SK-N-SH (cell line): ENCODE measurements around the gene ABCB9. TPM values are rescaled to one million over a fixed set of nuclear protein-coding genes. Genes with fewer than 3 reads are reported as not detected.
A peak's percentile ranks its signal among the peaks of the same experiment; 100 is the strongest.

Source experiments
- CTCF ChIA-PET: fragments of 300-600, 350-600 bp; formaldehyde crosslinking; extraction: SDS; loops from one replicate; lab custom pipeline; 2021; lab: Yijun Ruan, JAX
- POLR2A ChIA-PET: fragments of 350-600 bp; sonication (Branson Sonifier 250); formaldehyde crosslinking; extraction: SDS; loops from one replicate; lab custom pipeline; 2020; ENCODE audit warnings: antibody characterized with exemption, inconsistent platforms; lab: Yijun Ruan, JAX
- DNase-seq: peaks from one replicate; pipeline ENCODE4 v3.0.0; 2012
- H2AFZ ChIP-seq: fragments of 200-600 bp; sonication (generic); 2 replicates; pipeline ENCODE4 v1.8.1; 2016; ENCODE audit warnings: antibody characterized with exemption, mild to moderate bottlenecking, low read depth
- H3F3A ChIP-seq: fragments of 200-600 bp; sonication (generic); replicated peaks from 2 replicates; pipeline ENCODE3; 2016; ENCODE audit warnings: antibody characterized with exemption, mild to moderate bottlenecking; ENCODE audit not compliant: insufficient read depth
- H3K27ac ChIP-seq, 2 experiments: fragments of 200-500 bp in 1 of 2; fragments of 200-600 bp in 1 of 2; sonication (Bioruptor generic) in 1 of 2; sonication (generic), shearing (Covaris generic) in 1 of 2; 2 replicates each; pipeline versions ENCODE4 v1.5.1 to v1.6.1; 2014 to 2016; ENCODE audit warnings: low read depth in 2 of 2, inconsistent platforms in 1 of 2, low read length in 1 of 2, mild to moderate bottlenecking in 1 of 2, mixed read lengths in 1 of 2
- H3K27me3 ChIP-seq: fragments of 200-600 bp; sonication (generic), shearing (Covaris generic); 2 replicates; pipeline ENCODE4 v1.6.1; 2016; ENCODE audit warnings: mixed run types; ENCODE audit not compliant: insufficient read depth
- H3K36me3 ChIP-seq, 2 experiments: fragments of 200-500 bp in 1 of 2; fragments of 200-600 bp in 1 of 2; sonication (Bioruptor generic) in 1 of 2; sonication (generic) in 1 of 2; replicated peaks in 1 of 2; 2 replicates each; pipeline versions ENCODE3 to v1.5.1; 2014 to 2016; ENCODE audit warnings: low read length in 1 of 2, mild to moderate bottlenecking in 1 of 2; ENCODE audit not compliant: insufficient read depth in 2 of 2, control insufficient read depth in 1 of 2
- H3K4me1 ChIP-seq, 2 experiments: fragments of 200-500 bp in 1 of 2; fragments of 200-600 bp in 1 of 2; sonication (Bioruptor generic) in 1 of 2; sonication (generic), shearing (Covaris generic) in 1 of 2; 2 replicates each; pipeline versions ENCODE4 v1.5.1 to v1.6.1; 2014 to 2016; ENCODE audit warnings: low read depth in 1 of 2, low read length in 1 of 2, mixed run types in 1 of 2; ENCODE audit not compliant: insufficient read depth in 2 of 2, control insufficient read depth in 1 of 2
- H3K4me2 ChIP-seq: fragments of 200-600 bp; sonication (generic), shearing (Covaris generic); 2 replicates; pipeline ENCODE4 v1.6.1; 2017; ENCODE audit warnings: mixed run types
- H3K4me3 ChIP-seq, 2 experiments: fragments of 200-500 bp in 1 of 2; fragments of 200-600 bp in 1 of 2; sonication (Bioruptor generic) in 1 of 2; sonication (generic), shearing (Covaris generic) in 1 of 2; 2 replicates each; pipeline versions ENCODE4 v1.5.1 to v1.8.1; 2014 to 2016; ENCODE audit warnings: low read depth in 2 of 2, inconsistent platforms in 1 of 2, low read length in 1 of 2, mild to moderate bottlenecking in 1 of 2, mixed read lengths in 1 of 2, moderate library complexity in 1 of 2
- H3K79me2 ChIP-seq: fragments of 200-600 bp; sonication (generic); 2 replicates; pipeline ENCODE4 v1.8.1; 2017; ENCODE audit warnings: mild to moderate bottlenecking; ENCODE audit not compliant: insufficient read depth
- H3K9ac ChIP-seq: fragments of 200-600 bp; sonication (generic); 2 replicates; pipeline ENCODE4 v1.6.1; 2017; ENCODE audit warnings: mixed run types
- H3K9me2 ChIP-seq: fragments of 200-600 bp; sonication (generic); 2 replicates; pipeline ENCODE4 v1.6.1; 2017; ENCODE audit warnings: mixed run types
- H3K9me3 ChIP-seq: fragments of 200-600 bp; sonication (generic); 2 replicates; pipeline ENCODE4 v1.6.1; 2017; ENCODE audit warnings: mixed run types, mild to moderate bottlenecking, moderate library complexity
- H4K20me1 ChIP-seq: fragments of 200-600 bp; sonication (generic); 2 replicates; pipeline ENCODE4 v1.6.1; 2017; ENCODE audit warnings: mild to moderate bottlenecking, mixed run types; ENCODE audit not compliant: insufficient read depth
- CHD2 ChIP-seq: fragments of 150-350 bp; IDR thresholded peaks from 2 replicates; pipeline ENCODE4 v1.6.1; 2018; ENCODE audit warnings: low read length; ENCODE audit not compliant: partially characterized antibody
- ELF1 ChIP-seq: IDR thresholded peaks from 2 replicates; pipeline ENCODE4 v1.4.0; 2012
- EP300 ChIP-seq, 2 experiments: IDR thresholded peaks; 2 replicates each; pipeline versions ENCODE4 v1.4.0 to v1.6.1; 2012; ENCODE audit warnings: borderline replicate concordance in 1 of 2, low read depth in 1 of 2, low read length in 1 of 2
- FOSL2 ChIP-seq: IDR thresholded peaks from 2 replicates; pipeline ENCODE4 v1.4.0; 2012; ENCODE audit warnings: low read depth, mild to moderate bottlenecking, moderate library complexity, borderline replicate concordance
- FOXM1 ChIP-seq: IDR thresholded peaks from 2 replicates; pipeline ENCODE4 v1.4.0; 2012; ENCODE audit warnings: low read depth, mild to moderate bottlenecking
- GABPA ChIP-seq: IDR thresholded peaks from 2 replicates; pipeline ENCODE4 v1.4.0; 2012; ENCODE audit warnings: low read depth, mild to moderate bottlenecking
- GATA2 ChIP-seq: sonication (generic); formaldehyde crosslinking; IDR thresholded peaks from 2 replicates; pipeline ENCODE4 v1.5.0; 2020; ENCODE audit warnings: mild to moderate bottlenecking, missing genetic modification reagents
- IRF3 ChIP-seq: fragments of 150-350 bp; IDR thresholded peaks from 2 replicates; pipeline ENCODE4 v1.6.1; 2016; ENCODE audit warnings: mild to moderate bottlenecking, low read depth, low read length
- MXI1 ChIP-seq: IDR thresholded peaks from 2 replicates; pipeline ENCODE4 v1.6.1; 2012; ENCODE audit warnings: mild to moderate bottlenecking, low read depth, low read length, improper control_type of control experiment
- NFIC ChIP-seq: IDR thresholded peaks from 2 replicates; pipeline ENCODE4 v1.4.0; 2012; ENCODE audit warnings: borderline replicate concordance
- NRF1 ChIP-seq: IDR thresholded peaks from 2 replicates; pipeline ENCODE4 v1.6.1; 2012; ENCODE audit warnings: low read depth, mild to moderate bottlenecking, low read length
- PBX3 ChIP-seq: IDR thresholded peaks from 2 replicates; pipeline ENCODE4; 2012
- POLR2AphosphoS5 ChIP-seq: IDR thresholded peaks from 2 replicates; pipeline ENCODE4 v1.6.1; 2012; ENCODE audit warnings: low read depth, low read length
- RAD21 ChIP-seq: IDR thresholded peaks from 2 replicates; pipeline ENCODE4 v1.6.1; 2012; ENCODE audit warnings: mild to moderate bottlenecking, low read length
- RCOR1 ChIP-seq: fragments of 150-350 bp; IDR thresholded peaks from 2 replicates; pipeline ENCODE4 v1.6.1; 2017; ENCODE audit warnings: antibody characterized with exemption, low read length
- RFX5 ChIP-seq: IDR thresholded peaks from 2 replicates; pipeline ENCODE4 v1.6.1; 2012; ENCODE audit warnings: mild to moderate bottlenecking, improper control_type of control experiment, low read length
- RXRA ChIP-seq: IDR thresholded peaks from 2 replicates; pipeline ENCODE4 v1.4.0; 2012; ENCODE audit warnings: low read depth, mild to moderate bottlenecking, borderline replicate concordance
- SIN3A ChIP-seq: IDR thresholded peaks from 2 replicates; pipeline ENCODE4 v1.6.1; 2012; ENCODE audit warnings: low read depth, mild to moderate bottlenecking, low read length, moderate library complexity, borderline replicate concordance
- SMC3 ChIP-seq: IDR thresholded peaks from 2 replicates; pipeline ENCODE4 v1.6.1; 2012; ENCODE audit warnings: low read depth, low read length, improper control_type of control experiment
- TAF1 ChIP-seq: IDR thresholded peaks from 2 replicates; pipeline ENCODE4 v1.6.1; 2012; ENCODE audit warnings: low read depth, mild to moderate bottlenecking, low read length, moderate library complexity, borderline replicate concordance
- TCF12 ChIP-seq: IDR thresholded peaks from 2 replicates; pipeline ENCODE4 v1.4.0; 2012
- YY1 ChIP-seq: IDR thresholded peaks from 2 replicates; pipeline ENCODE4 v1.4.0; 2012; ENCODE audit warnings: low read depth, mild to moderate bottlenecking
- WGBS: methylation state at CpG from one replicate; pipeline ENCODE4 v1.1.6; 2017; ENCODE audit warnings: low lambda C conversion rate; 5-methylcytosine and 5-hydroxymethylcytosine counted together
- polyA plus RNA-seq, 3 experiments: library from polyadenylated mRNA; depleted of rRNA; stranded (reverse); fragments of >200 nt; gene quantifications; 2 replicates each; pipeline ENCODE4 v1.2.3, GENCODE V29; 2012
- TF ChIP-seq, protein P1 (sequence below): fragments of 200-600 bp; sonication (generic); IDR thresholded peaks from 2 replicates; pipeline ENCODE4 v1.6.1; 2017; ENCODE audit warnings: antibody characterized with exemption, mild to moderate bottlenecking, moderate library complexity
- TF ChIP-seq, protein P2 (sequence below): IDR thresholded peaks from 2 replicates; pipeline ENCODE4 v1.4.0; 2012; ENCODE audit warnings: low read depth
- TF ChIP-seq, protein P3 (sequence below): IDR thresholded peaks from 2 replicates; pipeline ENCODE4 v1.4.0; 2012; ENCODE audit warnings: low read depth, borderline replicate concordance
- TF ChIP-seq, protein P4 (sequence below): fragments of 150-350 bp; IDR thresholded peaks from 2 replicates; pipeline ENCODE4 v1.6.1; 2017; ENCODE audit warnings: antibody characterized with exemption, low read length, low read depth, borderline replicate concordance

ABCB9 gene
- polyA plus RNA-seq, 1 of the 3 experiments (the other 2 are of a cell fraction), result 6.2 TPM

GRCh38 chr12:122944605-122945592, 21.4 kb downstream of the ABCB9 start:
- H3K36me3 ChIP-seq, result no peaks in the 10 kb centered on the region
- WGBS, result 62% methylated on average over 12 of the region's 14 CpGs
- no peak for DNase-seq
- ChIA-PET POLR2A (no interaction called here), CTCF (interaction anchor here (0.7 to 13.7 kb wide), 5 partner anchors 11 to 151 kb away, joined by 3 to 148 read pairs (median 5); no protein-coding TSS in a partner anchor)
- no peaks in the 10 kb centered on the region for H3K27me3 ChIP-seq
- no peak overlapping the region for H3K4me3 ChIP-seq
- H3K9me3 ChIP-seq, result no peaks in the 10 kb centered on the region
- H3F3A ChIP-seq, result peaks cover 16% of the 10 kb centered on the region
- no peak overlapping the region for H3K9ac ChIP-seq
- peak overlapping the region in 1 of 2 experiments; percentile 45; a peak in 2 of 4 replicates for H3K27ac ChIP-seq
- H2AFZ ChIP-seq, result no peak overlapping the region
- no peak overlapping the region; the same call in 1 of the 2 replicates for H3K4me2 ChIP-seq
- H4K20me1 ChIP-seq, result no peaks in the 10 kb centered on the region
- peaks cover 0 to 31% of the 10 kb centered on the region in 2 experiments; a peak in 2 of 4 replicates for H3K4me1 ChIP-seq
- H3K9me2 ChIP-seq, result no peaks in the 10 kb centered on the region
- H3K79me2 ChIP-seq, result no peaks in the 10 kb centered on the region
- TF ChIP-seq SMC3 (no peak), TAF1 (no peak), PBX3 (peak; percentile 50), NFIC (peak; percentile 29; the same call in 1 of the 2 replicates), YY1 (no peak), GATA2 (CRISPR knock-in tag) (no peak), SIN3A (no peak), RXRA (no peak), RCOR1 (no peak), GABPA (no peak), RAD21 (no peak), NRF1 (no peak), FOSL2 (peak; percentile 38; the same call in 1 of the 2 replicates), ELF1 (no peak), MXI1 (no peak), FOXM1 (no peak), CHD2 (no peak), EP300 (IDR thresholded peaks at IDR 0.05; ENCODE audit: borderline replicate concordance in 1 of 2, low read depth in 1 of 2, low read length in 1 of 2) (peak in 1 of 2 experiments; percentile 15; a peak in 1 of 4 replicates), RFX5 (no peak), IRF3 (no peak), TCF12 (peak; percentile 80), POLR2AphosphoS5 (no peak)
- TF ChIP-seq, protein P1, sequence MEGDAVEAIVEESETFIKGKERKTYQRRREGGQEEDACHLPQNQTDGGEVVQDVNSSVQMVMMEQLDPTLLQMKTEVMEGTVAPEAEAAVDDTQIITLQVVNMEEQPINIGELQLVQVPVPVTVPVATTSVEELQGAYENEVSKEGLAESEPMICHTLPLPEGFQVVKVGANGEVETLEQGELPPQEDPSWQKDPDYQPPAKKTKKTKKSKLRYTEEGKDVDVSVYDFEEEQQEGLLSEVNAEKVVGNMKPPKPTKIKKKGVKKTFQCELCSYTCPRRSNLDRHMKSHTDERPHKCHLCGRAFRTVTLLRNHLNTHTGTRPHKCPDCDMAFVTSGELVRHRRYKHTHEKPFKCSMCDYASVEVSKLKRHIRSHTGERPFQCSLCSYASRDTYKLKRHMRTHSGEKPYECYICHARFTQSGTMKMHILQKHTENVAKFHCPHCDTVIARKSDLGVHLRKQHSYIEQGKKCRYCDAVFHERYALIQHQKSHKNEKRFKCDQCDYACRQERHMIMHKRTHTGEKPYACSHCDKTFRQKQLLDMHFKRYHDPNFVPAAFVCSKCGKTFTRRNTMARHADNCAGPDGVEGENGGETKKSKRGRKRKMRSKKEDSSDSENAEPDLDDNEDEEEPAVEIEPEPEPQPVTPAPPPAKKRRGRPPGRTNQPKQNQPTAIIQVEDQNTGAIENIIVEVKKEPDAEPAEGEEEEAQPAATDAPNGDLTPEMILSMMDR, result no peak
- TF ChIP-seq, protein P2, sequence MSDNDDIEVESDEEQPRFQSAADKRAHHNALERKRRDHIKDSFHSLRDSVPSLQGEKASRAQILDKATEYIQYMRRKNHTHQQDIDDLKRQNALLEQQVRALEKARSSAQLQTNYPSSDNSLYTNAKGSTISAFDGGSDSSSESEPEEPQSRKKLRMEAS, result 0 out of 2 replicates have a peak, but pooled peaks have one; percentile 41
- TF ChIP-seq, protein P3, sequence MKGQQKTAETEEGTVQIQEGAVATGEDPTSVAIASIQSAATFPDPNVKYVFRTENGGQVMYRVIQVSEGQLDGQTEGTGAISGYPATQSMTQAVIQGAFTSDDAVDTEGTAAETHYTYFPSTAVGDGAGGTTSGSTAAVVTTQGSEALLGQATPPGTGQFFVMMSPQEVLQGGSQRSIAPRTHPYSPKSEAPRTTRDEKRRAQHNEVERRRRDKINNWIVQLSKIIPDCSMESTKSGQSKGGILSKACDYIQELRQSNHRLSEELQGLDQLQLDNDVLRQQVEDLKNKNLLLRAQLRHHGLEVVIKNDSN, result no peak
- TF ChIP-seq, protein P4, sequence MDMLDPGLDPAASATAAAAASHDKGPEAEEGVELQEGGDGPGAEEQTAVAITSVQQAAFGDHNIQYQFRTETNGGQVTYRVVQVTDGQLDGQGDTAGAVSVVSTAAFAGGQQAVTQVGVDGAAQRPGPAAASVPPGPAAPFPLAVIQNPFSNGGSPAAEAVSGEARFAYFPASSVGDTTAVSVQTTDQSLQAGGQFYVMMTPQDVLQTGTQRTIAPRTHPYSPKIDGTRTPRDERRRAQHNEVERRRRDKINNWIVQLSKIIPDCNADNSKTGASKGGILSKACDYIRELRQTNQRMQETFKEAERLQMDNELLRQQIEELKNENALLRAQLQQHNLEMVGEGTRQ, result no peak
